ENCODE data around the gene CD44.

Gene CD44

GRCh38 chr11:35187996-35188395 is 49.0 kb downstream of the CD44 start:
- POLR2A ChIA-PET = interaction anchor here (0.6 kb wide), 1 partner anchor 247 kb away, joined by 3 read pairs; no protein-coding TSS in a partner anchor
- WGBS (ENCODE audit: insufficient coverage) = 100% methylated on average over 3 of the region's 3 CpGs
- CTCF ChIA-PET = interaction anchor here (1.5 kb wide), 1 partner anchor 204 kb away, joined by 3 read pairs; no protein-coding TSS in a partner anchor
- H3K36me3 ChIP-seq (ENCODE audit: control insufficient read depth in 4 of 4, insufficient read depth in 4 of 4, low read length in 3 of 4) = peaks cover 37 to 92% (median 62%) of the 10 kb centered on the region in 4 experiments
- H3K27me3 ChIP-seq (replicated peaks in 2 of 5; ENCODE audit: control insufficient read depth in 4 of 5, insufficient read depth in 5 of 5, low read length in 4 of 5) = no peaks in the 10 kb centered on the region
- no peak for DNase-seq
- H3K4me1 ChIP-seq (ENCODE audit: control extremely low read depth in 1 of 4, control insufficient read depth in 4 of 4, insufficient read depth in 4 of 4, low read length in 3 of 4) = no peaks in the 10 kb centered on the region
- no peak overlapping the region for H3K4me3 ChIP-seq (ENCODE audit: control insufficient read depth in 1 of 7, extremely low read depth in 1 of 7, insufficient read depth in 4 of 7, low read depth in 2 of 7, low read length in 6 of 7)
- H3K9me3 ChIP-seq (ENCODE audit: control extremely low read depth in 1 of 5, control insufficient read depth in 4 of 5, insufficient read depth in 2 of 5, low read depth in 1 of 5, low read length in 4 of 5) = no peaks in the 10 kb centered on the region
- no peak overlapping the region for H3K27ac ChIP-seq (ENCODE audit: insufficient read depth in 1 of 2, low read depth in 1 of 2, low read length in 2 of 2, poor library complexity in 1 of 2, severe bottlenecking in 2 of 2)

- Histone ChIP-seq H3K27me3 (replicated peaks in 2 of 5; ENCODE audit: control insufficient read depth in 4 of 5, insufficient read depth in 5 of 5, low read length in 4 of 5) (no peaks in the 10 kb centered on the region), H3K9me3 (ENCODE audit: control extremely low read depth in 1 of 5, control insufficient read depth in 4 of 5, insufficient read depth in 2 of 5, low read depth in 1 of 5, low read length in 4 of 5) (no peaks in the 10 kb centered on the region), H3K4me3 (ENCODE audit: control insufficient read depth in 1 of 7, extremely low read depth in 1 of 7, insufficient read depth in 4 of 7, low read depth in 2 of 7, low read length in 6 of 7) (no peak overlapping the region), H3K36me3 (ENCODE audit: control insufficient read depth in 4 of 4, insufficient read depth in 4 of 4, low read length in 3 of 4) (peaks cover 34 to 89% (median 53%) of the 10 kb centered on the region in 4 experiments), H3K27ac (ENCODE audit: insufficient read depth in 1 of 2, low read depth in 1 of 2, low read length in 2 of 2, poor library complexity in 1 of 2, severe bottlenecking in 2 of 2) (no peak overlapping the region), H3K4me1 (ENCODE audit: control extremely low read depth in 1 of 4, control insufficient read depth in 4 of 4, insufficient read depth in 4 of 4, low read length in 3 of 4) (no peaks in the 10 kb centered on the region)
- WGBS (ENCODE audit: insufficient coverage) = 100% methylated on average over 5 of the region's 6 CpGs
- POLR2A ChIA-PET = interaction anchor here (0.7 to 1.4 kb wide), 2 partner anchors 16 to 103 kb away, joined by 3 read pairs; no protein-coding TSS in a partner anchor
- CTCF ChIA-PET = interaction anchor here (0.5 to 1.2 kb wide), 5 partner anchors 12 to 221 kb away, joined by 3 read pairs; no protein-coding TSS in a partner anchor
- DNase-seq = no peak
Measured at GRCh38 chr11:35190804-35191348, 51.9 kb downstream of the CD44 start.

- Histone ChIP-seq H3K4me1 (ENCODE audit: control extremely low read depth in 1 of 4, control insufficient read depth in 4 of 4, insufficient read depth in 4 of 4, low read length in 3 of 4) (no peaks in the 10 kb centered on the region), H3K36me3 (ENCODE audit: control insufficient read depth in 4 of 4, insufficient read depth in 4 of 4, low read length in 3 of 4) (peaks cover 41 to 89% (median 55%) of the 10 kb centered on the region in 4 experiments), H3K9me3 (ENCODE audit: control extremely low read depth in 1 of 5, control insufficient read depth in 4 of 5, insufficient read depth in 2 of 5, low read depth in 1 of 5, low read length in 4 of 5) (no peaks in the 10 kb centered on the region), H3K27ac (ENCODE audit: insufficient read depth in 1 of 2, low read depth in 1 of 2, low read length in 2 of 2, poor library complexity in 1 of 2, severe bottlenecking in 2 of 2) (no peak overlapping the region), H3K4me3 (ENCODE audit: control insufficient read depth in 1 of 7, extremely low read depth in 1 of 7, insufficient read depth in 4 of 7, low read depth in 2 of 7, low read length in 6 of 7) (no peak overlapping the region), H3K27me3 (replicated peaks in 2 of 5; ENCODE audit: control insufficient read depth in 4 of 5, insufficient read depth in 5 of 5, low read length in 4 of 5) (no peaks in the 10 kb centered on the region)
- DNase-seq = no peak
- CTCF ChIA-PET = interaction anchor here (0.8 to 2.9 kb wide), 4 partner anchors 53 to 195 kb away, joined by 3 to 5 read pairs (median 3); partner anchors contain the start of gene CD44
- POLR2A ChIA-PET = no interaction called here
- 100% methylated on average over 3 of the region's 3 CpGs for WGBS (ENCODE audit: insufficient coverage)
Measured at GRCh38 chr11:35192347-35192746, 53.4 kb downstream of the CD44 start.

DNA sequence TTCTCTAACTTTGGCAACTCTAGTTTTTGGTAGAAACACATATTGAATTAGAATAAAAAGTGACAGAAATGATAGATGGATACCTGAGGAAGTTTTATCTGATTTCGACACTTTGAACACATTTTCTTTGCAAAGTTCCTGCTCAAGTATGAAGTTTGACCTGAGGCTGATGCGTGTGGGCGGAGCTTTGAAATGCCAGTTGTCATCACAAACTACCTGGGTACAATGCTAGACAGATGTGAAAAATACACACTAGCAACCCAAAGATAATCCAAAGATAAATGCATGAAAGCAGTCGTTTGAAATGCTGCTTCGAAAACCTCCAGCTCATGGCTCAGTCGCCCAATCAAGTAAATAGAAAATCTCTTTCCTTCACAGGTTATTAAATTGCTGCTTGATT is 54.8 kb downstream of the CD44 start:
- Histone ChIP-seq H3K27ac (ENCODE audit: insufficient read depth in 1 of 2, low read depth in 1 of 2, low read length in 2 of 2, poor library complexity in 1 of 2, severe bottlenecking in 2 of 2) (no peak overlapping the region), H3K4me1 (ENCODE audit: control extremely low read depth in 1 of 4, control insufficient read depth in 4 of 4, insufficient read depth in 4 of 4, low read length in 3 of 4) (no peaks in the 10 kb centered on the region)

DNA sequence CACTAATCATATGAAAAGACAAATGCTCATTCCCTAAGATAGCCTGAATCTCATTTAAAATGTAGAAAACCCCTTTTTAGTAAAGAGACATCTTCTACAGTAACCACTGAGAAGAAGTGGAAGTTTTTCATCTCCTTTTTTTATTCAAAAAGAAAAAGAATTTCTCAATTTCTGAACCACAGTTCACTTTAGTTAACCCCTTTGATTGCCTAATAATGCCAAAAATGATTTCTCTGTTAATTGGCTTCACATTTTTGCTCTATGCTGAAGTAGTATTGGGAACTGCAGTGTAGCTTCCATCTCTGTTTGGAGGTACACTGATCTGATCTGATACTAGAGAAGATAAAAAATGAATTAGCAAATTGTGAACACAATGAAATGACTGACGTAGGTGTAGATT is 58.3 kb downstream of the CD44 start:
- no peak for DNase-seq
- H3K4me3 ChIP-seq (ENCODE audit: control insufficient read depth in 1 of 7, extremely low read depth in 1 of 7, insufficient read depth in 4 of 7, low read depth in 2 of 7, low read length in 6 of 7) = no peak overlapping the region
- H3K36me3 ChIP-seq (ENCODE audit: control insufficient read depth in 4 of 4, insufficient read depth in 4 of 4, low read length in 3 of 4) = peaks cover 37 to 77% (median 50%) of the 10 kb centered on the region in 4 experiments
- ChIA-PET POLR2A (interaction anchor here (0.6 kb wide), 1 partner anchor 78 kb away, joined by 4 read pairs; no protein-coding TSS in a partner anchor), CTCF (interaction anchor here (0.6 kb wide), 1 partner anchor 24 kb away, joined by 3 read pairs; no protein-coding TSS in a partner anchor)
- H3K9me3 ChIP-seq (ENCODE audit: control extremely low read depth in 1 of 5, control insufficient read depth in 4 of 5, insufficient read depth in 2 of 5, low read depth in 1 of 5, low read length in 4 of 5) = peaks cover 0 to 4% (median 0%) of the 10 kb centered on the region in 5 experiments
- no peak overlapping the region for H3K27ac ChIP-seq (ENCODE audit: insufficient read depth in 1 of 2, low read depth in 1 of 2, low read length in 2 of 2, poor library complexity in 1 of 2, severe bottlenecking in 2 of 2)
- H3K4me1 ChIP-seq (ENCODE audit: control extremely low read depth in 1 of 4, control insufficient read depth in 4 of 4, insufficient read depth in 4 of 4, low read length in 3 of 4) = no peaks in the 10 kb centered on the region
- 100% methylated on average over 1 of the region's 1 CpG for WGBS (ENCODE audit: insufficient coverage)
- H3K27me3 ChIP-seq (replicated peaks in 2 of 5; ENCODE audit: control insufficient read depth in 4 of 5, insufficient read depth in 5 of 5, low read length in 4 of 5) = no peaks in the 10 kb centered on the region

More for the DNA sequence above, 54.8 kb downstream of the CD44 start:
- no peak for DNase-seq
- ChIA-PET POLR2A (interaction anchor here (0.6 kb wide), 1 partner anchor 10 kb away, joined by 3 read pairs; no protein-coding TSS in a partner anchor), CTCF (interaction anchor here (2.9 kb wide), 1 partner anchor 194 kb away, joined by 5 read pairs; no protein-coding TSS in a partner anchor)
- Histone ChIP-seq H3K9me3 (ENCODE audit: control extremely low read depth in 1 of 5, control insufficient read depth in 4 of 5, insufficient read depth in 2 of 5, low read depth in 1 of 5, low read length in 4 of 5) (no peaks in the 10 kb centered on the region), H3K36me3 (ENCODE audit: control insufficient read depth in 4 of 4, insufficient read depth in 4 of 4, low read length in 3 of 4) (peaks cover 38 to 87% (median 56%) of the 10 kb centered on the region in 4 experiments), H3K4me3 (ENCODE audit: control insufficient read depth in 1 of 7, extremely low read depth in 1 of 7, insufficient read depth in 4 of 7, low read depth in 2 of 7, low read length in 6 of 7) (no peak overlapping the region), H3K27me3 (replicated peaks in 2 of 5; ENCODE audit: control insufficient read depth in 4 of 5, insufficient read depth in 5 of 5, low read length in 4 of 5) (no peaks in the 10 kb centered on the region)
- 100% methylated on average over 3 of the region's 6 CpGs for WGBS (ENCODE audit: insufficient coverage)

GRCh38 chr11:35200811-35201341 is 61.9 kb downstream of the CD44 start:
- no peak overlapping the region for H3K27ac ChIP-seq (ENCODE audit: insufficient read depth in 1 of 2, low read depth in 1 of 2, low read length in 2 of 2, poor library complexity in 1 of 2, severe bottlenecking in 2 of 2)
- no peaks in the 10 kb centered on the region for H3K4me1 ChIP-seq (ENCODE audit: control extremely low read depth in 1 of 4, control insufficient read depth in 4 of 4, insufficient read depth in 4 of 4, low read length in 3 of 4)
- no peak overlapping the region for H3K4me3 ChIP-seq (ENCODE audit: control insufficient read depth in 1 of 7, extremely low read depth in 1 of 7, insufficient read depth in 4 of 7, low read depth in 2 of 7, low read length in 6 of 7)
- 96% methylated on average over 6 of the region's 7 CpGs for WGBS (ENCODE audit: insufficient coverage)
- POLR2A ChIA-PET = no interaction called here
- peaks cover 0 to 4% (median 0%) of the 10 kb centered on the region in 5 experiments for H3K9me3 ChIP-seq (ENCODE audit: control extremely low read depth in 1 of 5, control insufficient read depth in 4 of 5, insufficient read depth in 2 of 5, low read depth in 1 of 5, low read length in 4 of 5)
- CTCF ChIA-PET = no interaction called here
- H3K27me3 ChIP-seq (replicated peaks in 2 of 5; ENCODE audit: control insufficient read depth in 4 of 5, insufficient read depth in 5 of 5, low read length in 4 of 5) = no peaks in the 10 kb centered on the region
- no peak for DNase-seq
- peaks cover 30 to 79% (median 59%) of the 10 kb centered on the region in 4 experiments for H3K36me3 ChIP-seq (ENCODE audit: control insufficient read depth in 4 of 4, insufficient read depth in 4 of 4, low read length in 3 of 4)

DNA sequence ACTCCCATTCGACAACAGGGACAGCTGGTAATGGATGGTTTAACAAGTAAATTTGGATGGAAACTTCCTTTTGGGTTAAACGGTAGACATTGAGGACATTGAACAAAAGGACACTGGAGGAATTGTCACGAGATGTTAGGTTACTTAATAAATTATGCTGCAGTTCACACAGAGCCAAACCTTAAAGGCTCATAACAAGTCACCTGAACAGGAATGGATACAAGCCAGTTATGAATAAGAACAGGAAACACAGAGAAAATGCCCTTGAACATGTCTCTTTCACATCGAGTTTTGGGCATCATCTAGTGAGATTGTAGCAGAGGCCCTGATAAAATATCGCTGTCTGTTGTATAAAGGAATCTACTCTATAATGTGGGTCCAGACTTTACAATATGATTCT is 65.6 kb downstream of the CD44 start:
- CTCF ChIA-PET = interaction anchor here (1.0 kb wide), 1 partner anchor 9 kb away, joined by 4 read pairs; no protein-coding TSS in a partner anchor
- POLR2A ChIA-PET = interaction anchor here (0.6 kb wide), 1 partner anchor 11 kb away, joined by 3 read pairs; no protein-coding TSS in a partner anchor
- DNase-seq = no peak
- WGBS (ENCODE audit: insufficient coverage) = 97% methylated on average over 5 of the region's 5 CpGs
- Histone ChIP-seq H3K36me3 (ENCODE audit: control insufficient read depth in 4 of 4, insufficient read depth in 4 of 4, low read length in 3 of 4) (peaks cover 49 to 88% (median 66%) of the 10 kb centered on the region in 4 experiments), H3K9me3 (ENCODE audit: control extremely low read depth in 1 of 5, control insufficient read depth in 4 of 5, insufficient read depth in 2 of 5, low read depth in 1 of 5, low read length in 4 of 5) (peaks cover 0 to 10% (median 4%) of the 10 kb centered on the region in 5 experiments), H3K27ac (ENCODE audit: insufficient read depth in 1 of 2, low read depth in 1 of 2, low read length in 2 of 2, poor library complexity in 1 of 2, severe bottlenecking in 2 of 2) (no peak overlapping the region), H3K4me3 (ENCODE audit: control insufficient read depth in 1 of 7, extremely low read depth in 1 of 7, insufficient read depth in 4 of 7, low read depth in 2 of 7, low read length in 6 of 7) (no peak overlapping the region), H3K27me3 (replicated peaks in 2 of 5; ENCODE audit: control insufficient read depth in 4 of 5, insufficient read depth in 5 of 5, low read length in 4 of 5) (no peaks in the 10 kb centered on the region), H3K4me1 (ENCODE audit: control extremely low read depth in 1 of 4, control insufficient read depth in 4 of 4, insufficient read depth in 4 of 4, low read length in 3 of 4) (no peaks in the 10 kb centered on the region)
